ENCODE results near the gene ADAM12. TPM values are rescaled to one million over a fixed set of nuclear protein-coding genes. Genes with fewer than 3 reads are reported as not detected.
"Not testable (repeated sequence)": the region's sequence is repeated elsewhere in the genome, so short reads cannot be mapped to it uniquely, and the experiment has no call there.

The ADAM12 gene
- total RNA-seq, 2 donors from 2014 or later: 0.63 to 1.0 TPM

- H3K4me3 Mint-ChIP-seq: no peak overlapping the region
- ATAC-seq (replicated peaks in 1 of 2) (no peak), DNase-seq (no peak)
- H3K27ac Mint-ChIP-seq: no peak overlapping the region
- H3K36me3 Mint-ChIP-seq (ENCODE audit: insufficient read depth in 2 of 2): no peaks in the 10 kb centered on the region
- H3K27me3 Mint-ChIP-seq (ENCODE audit: low read depth): peaks cover 5% of the 10 kb centered on the region
- H3K9me3 Mint-ChIP-seq: peaks cover 0 to 2% of the 10 kb centered on the region in 2 donors
- no peaks in the 10 kb centered on the region for H3K4me1 Mint-ChIP-seq (ENCODE audit: low read depth)
Observed at GRCh38 chr10:126187399-126187798, 200.9 kb downstream of the ADAM12 start.

GRCh38 chr10:126186766-126187165 lies 201.5 kb downstream of the ADAM12 start:
- H3K27me3 Mint-ChIP-seq (ENCODE audit: low read depth): peaks cover 5% of the 10 kb centered on the region
- H3K27ac Mint-ChIP-seq: no peak overlapping the region
- no peak overlapping the region for H3K4me3 Mint-ChIP-seq
- DNase-seq (no peak), ATAC-seq (replicated peaks in 1 of 2) (no peak)
- no peaks in the 10 kb centered on the region for H3K36me3 Mint-ChIP-seq (ENCODE audit: insufficient read depth in 2 of 2)
- H3K9me3 Mint-ChIP-seq: peaks cover 0 to 2% of the 10 kb centered on the region in 2 donors
- no peaks in the 10 kb centered on the region for H3K4me1 Mint-ChIP-seq (ENCODE audit: low read depth)

- ATAC-seq (replicated peaks in 1 of 2) (no peak), DNase-seq (no peak)
- H3K36me3 Mint-ChIP-seq (ENCODE audit: insufficient read depth in 2 of 2): no peaks in the 10 kb centered on the region
Observed at GRCh38 chr10:126185676-126186447, 202.4 kb downstream of the ADAM12 start.

GRCh38 chr10:126181626-126182025 lies 206.7 kb downstream of the ADAM12 start:
- Mint-ChIP-seq H3K4me3 (no peak overlapping the region), H3K27ac (no peak overlapping the region)

More at GRCh38 chr10:126185676-126186447, 202.4 kb downstream of the ADAM12 start:
- no peaks in the 10 kb centered on the region for H3K4me1 Mint-ChIP-seq (ENCODE audit: low read depth)
- H3K27ac Mint-ChIP-seq: no peak overlapping the region
- peaks cover 5% of the 10 kb centered on the region for H3K27me3 Mint-ChIP-seq (ENCODE audit: low read depth)
- H3K9me3 Mint-ChIP-seq: peaks cover 0 to 2% of the 10 kb centered on the region in 2 donors
- no peak overlapping the region for H3K4me3 Mint-ChIP-seq

GRCh38 chr10:126179637-126180036 lies 208.6 kb downstream of the ADAM12 start:
- Mint-ChIP-seq H3K36me3 (ENCODE audit: insufficient read depth in 2 of 2) (no peaks in the 10 kb centered on the region), H3K27ac (no peak overlapping the region), H3K4me3 (no peak overlapping the region), H3K27me3 (ENCODE audit: low read depth) (no peaks in the 10 kb centered on the region), H3K4me1 (ENCODE audit: low read depth) (no peaks in the 10 kb centered on the region), H3K9me3 (no peaks in the 10 kb centered on the region)
- no peak for DNase-seq
- no peak for ATAC-seq (replicated peaks in 1 of 2)

More at GRCh38 chr10:126181626-126182025, 206.7 kb downstream of the ADAM12 start:
- Mint-ChIP-seq H3K36me3 (ENCODE audit: insufficient read depth in 2 of 2) (no peaks in the 10 kb centered on the region), H3K9me3 (no peaks in the 10 kb centered on the region), H3K27me3 (ENCODE audit: low read depth) (no peaks in the 10 kb centered on the region), H3K4me1 (ENCODE audit: low read depth) (no peaks in the 10 kb centered on the region)
- ATAC-seq (replicated peaks in 1 of 2) (no peak), DNase-seq (no peak)

- ATAC-seq (replicated peaks in 1 of 2) (no peak), DNase-seq (no peak)
- no peaks in the 10 kb centered on the region for H3K9me3 Mint-ChIP-seq
- H3K4me1 Mint-ChIP-seq (ENCODE audit: low read depth): no peaks in the 10 kb centered on the region
- no peak overlapping the region for H3K4me3 Mint-ChIP-seq
- no peaks in the 10 kb centered on the region for H3K36me3 Mint-ChIP-seq (ENCODE audit: insufficient read depth in 2 of 2)
- no peaks in the 10 kb centered on the region for H3K27me3 Mint-ChIP-seq (ENCODE audit: low read depth)
- no peak overlapping the region for H3K27ac Mint-ChIP-seq
Observed at GRCh38 chr10:126177417-126178030, 210.8 kb downstream of the ADAM12 start.

- H3K9me3 Mint-ChIP-seq: no peaks in the 10 kb centered on the region
- ATAC-seq (replicated peaks in 1 of 2): no peak
- no peaks in the 10 kb centered on the region for H3K36me3 Mint-ChIP-seq (ENCODE audit: insufficient read depth in 2 of 2)
Observed at GRCh38 chr10:126175641-126176262, 212.5 kb downstream of the ADAM12 start.

GRCh38 chr10:126172755-126173154 lies 215.5 kb downstream of the ADAM12 start:
- not testable (repeated sequence) for H3K4me1 Mint-ChIP-seq (ENCODE audit: low read depth); H3K4me3 Mint-ChIP-seq; H3K27ac Mint-ChIP-seq; DNase-seq; H3K36me3 Mint-ChIP-seq (ENCODE audit: insufficient read depth in 2 of 2); H3K27me3 Mint-ChIP-seq (ENCODE audit: low read depth); ATAC-seq (replicated peaks in 1 of 2); H3K9me3 Mint-ChIP-seq

More at GRCh38 chr10:126175641-126176262, 212.5 kb downstream of the ADAM12 start:
- no peak overlapping the region for H3K27ac Mint-ChIP-seq
- H3K27me3 Mint-ChIP-seq (ENCODE audit: low read depth): no peaks in the 10 kb centered on the region
- H3K4me3 Mint-ChIP-seq: no peak overlapping the region
- DNase-seq: no peak
- no peaks in the 10 kb centered on the region for H3K4me1 Mint-ChIP-seq (ENCODE audit: low read depth)

GRCh38 chr10:126171555-126171954 lies 216.7 kb downstream of the ADAM12 start:
- no peak for ATAC-seq (replicated peaks in 1 of 2)
- Mint-ChIP-seq H3K36me3 (ENCODE audit: insufficient read depth in 2 of 2) (no peaks in the 10 kb centered on the region), H3K4me3 (no peak overlapping the region), H3K27me3 (ENCODE audit: low read depth) (no peaks in the 10 kb centered on the region), H3K27ac (no peak overlapping the region), H3K4me1 (ENCODE audit: low read depth) (no peaks in the 10 kb centered on the region), H3K9me3 (peaks cover 0 to 4% of the 10 kb centered on the region in 2 donors)
- no peak for DNase-seq

- ATAC-seq (replicated peaks in 1 of 2): no peak
- H3K27me3 Mint-ChIP-seq (ENCODE audit: low read depth): no peaks in the 10 kb centered on the region
- H3K4me3 Mint-ChIP-seq: no peak overlapping the region
Observed at GRCh38 chr10:126170776-126171175, 217.5 kb downstream of the ADAM12 start.

GRCh38 chr10:126170371-126170770 lies 217.9 kb downstream of the ADAM12 start:
- Mint-ChIP-seq H3K4me1 (ENCODE audit: low read depth) (no peaks in the 10 kb centered on the region), H3K4me3 (no peak overlapping the region), H3K27me3 (ENCODE audit: low read depth) (no peaks in the 10 kb centered on the region), H3K27ac (no peak overlapping the region), H3K9me3 (peaks cover 0 to 4% of the 10 kb centered on the region in 2 donors), H3K36me3 (ENCODE audit: insufficient read depth in 2 of 2) (no peaks in the 10 kb centered on the region)
- DNase-seq: no peak
- ATAC-seq (replicated peaks in 1 of 2): no peak

More at GRCh38 chr10:126170776-126171175, 217.5 kb downstream of the ADAM12 start:
- DNase-seq: no peak
- Mint-ChIP-seq H3K4me1 (ENCODE audit: low read depth) (no peaks in the 10 kb centered on the region), H3K9me3 (peaks cover 0 to 4% of the 10 kb centered on the region in 2 donors), H3K36me3 (ENCODE audit: insufficient read depth in 2 of 2) (no peaks in the 10 kb centered on the region), H3K27ac (no peak overlapping the region)

GRCh38 chr10:126169899-126170298 lies 218.4 kb downstream of the ADAM12 start:
- ATAC-seq (replicated peaks in 1 of 2) (no peak), DNase-seq (no peak)
- Mint-ChIP-seq H3K27me3 (ENCODE audit: low read depth) (no peaks in the 10 kb centered on the region), H3K4me1 (ENCODE audit: low read depth) (no peaks in the 10 kb centered on the region), H3K27ac (no peak overlapping the region), H3K9me3 (peaks cover 0 to 4% of the 10 kb centered on the region in 2 donors), H3K36me3 (ENCODE audit: insufficient read depth in 2 of 2) (no peaks in the 10 kb centered on the region), H3K4me3 (no peak overlapping the region)

- no peak for DNase-seq
- H3K36me3 Mint-ChIP-seq (ENCODE audit: insufficient read depth in 2 of 2): no peaks in the 10 kb centered on the region
- H3K27me3 Mint-ChIP-seq (ENCODE audit: low read depth): no peaks in the 10 kb centered on the region
- peaks cover 0 to 4% of the 10 kb centered on the region in 2 donors for H3K9me3 Mint-ChIP-seq
- no peak overlapping the region for H3K4me3 Mint-ChIP-seq
- peak in 1 of 2 donors; percentile 28 for ATAC-seq (replicated peaks in 1 of 2)
- no peaks in the 10 kb centered on the region for H3K4me1 Mint-ChIP-seq (ENCODE audit: low read depth)
- H3K27ac Mint-ChIP-seq: no peak overlapping the region
Observed at GRCh38 chr10:126166797-126167196, 221.5 kb downstream of the ADAM12 start.

Data from activated T-cell treated with anti-CD3 and anti-CD28 coated beads, Interleukin-2, amount 50 U/mL, for 72 hours (primary cell).